GM18909 (cell line): Measurements from ENCODE around the gene CCDC88C.

Experiments used
- ATAC-seq: cut with Tn5 transposase; IDR thresholded peaks from one replicate; pipeline ENCODE4 v1.9.1; 2021; ENCODE audit warnings: mild to moderate bottlenecking; ENCODE audit not compliant: unreplicated experiment, poor library complexity

Gene CCDC88C

GRCh38 chr14:91351512-91351862 lies 66.1 kb downstream of the CCDC88C start:
- no peak for ATAC-seq

- peak; percentile 67 for ATAC-seq
Observed at GRCh38 chr14:91350813-91351511, 66.7 kb downstream of the CCDC88C start.

GRCh38 chr14:91350483-91350812 lies 67.2 kb downstream of the CCDC88C start:
- ATAC-seq, result peak; percentile 15

GRCh38 chr14:91349481-91350074 lies 68.0 kb downstream of the CCDC88C start:
- peak; percentile 63 for ATAC-seq

GRCh38 chr14:91348845-91349465 lies 68.7 kb downstream of the CCDC88C start:
- no peak for ATAC-seq

- no peak for ATAC-seq
Observed at GRCh38 chr14:91346838-91347173, 70.8 kb downstream of the CCDC88C start.

GRCh38 chr14:91344096-91344495 lies 73.5 kb downstream of the CCDC88C start:
- no peak for ATAC-seq

- ATAC-seq, result no peak
Observed at GRCh38 chr14:91343051-91343450, 74.6 kb downstream of the CCDC88C start.

GRCh38 chr14:91342206-91342760 lies 75.3 kb downstream of the CCDC88C start:
- no peak for ATAC-seq

- no peak for ATAC-seq
Observed at GRCh38 chr14:91341751-91342154, 75.9 kb downstream of the CCDC88C start.

- ATAC-seq, result no peak
Observed at GRCh38 chr14:91341334-91341733, 76.3 kb downstream of the CCDC88C start.

GRCh38 chr14:91339671-91340369 lies 77.8 kb downstream of the CCDC88C start:
- ATAC-seq, result no peak

GRCh38 chr14:91339076-91339475 lies 78.5 kb downstream of the CCDC88C start:
- ATAC-seq, result no peak

- no peak for ATAC-seq
Observed at GRCh38 chr14:91338379-91338778, 79.2 kb downstream of the CCDC88C start.

- ATAC-seq, result no peak
Observed at GRCh38 chr14:91337699-91338335, 79.8 kb downstream of the CCDC88C start.

- no peak for ATAC-seq
Observed at GRCh38 chr14:91336093-91336450, 81.5 kb downstream of the CCDC88C start.

- no peak for ATAC-seq
Observed at GRCh38 chr14:91335191-91336092, 82.2 kb downstream of the CCDC88C start.

- ATAC-seq, result peak; percentile 51
Observed at GRCh38 chr14:91333650-91334039, 84.0 kb downstream of the CCDC88C start.

GRCh38 chr14:91332986-91333649 lies 84.5 kb downstream of the CCDC88C start:
- ATAC-seq, result no peak
